Ishikawa (cell line): ENCODE data around the gene SNRPN.

Experiments
- CEBPB ChIP-seq: IDR thresholded peaks from 2 replicates; pipeline ENCODE4 v1.6.1; 2012
- CREB1 ChIP-seq: IDR thresholded peaks from 2 replicates; pipeline ENCODE4 v1.6.1; 2012; ENCODE audit warnings: low read depth
- EGR1 ChIP-seq: IDR thresholded peaks from 2 replicates; pipeline ENCODE4 v1.6.1; 2012
- EP300 ChIP-seq: IDR thresholded peaks from 2 replicates; pipeline ENCODE4 v1.6.1; 2012; ENCODE audit warnings: borderline replicate concordance
- FOXM1 ChIP-seq: IDR thresholded peaks from 2 replicates; pipeline ENCODE4 v1.6.1; 2012; ENCODE audit warnings: low read depth, borderline replicate concordance
- MAX ChIP-seq: IDR thresholded peaks from 2 replicates; pipeline ENCODE4 v1.6.1; 2012
- NFIC ChIP-seq: IDR thresholded peaks from 2 replicates; pipeline ENCODE4 v1.6.1; 2012
- RAD21 ChIP-seq: IDR thresholded peaks from 2 replicates; pipeline ENCODE4 v1.6.1; 2012; ENCODE audit warnings: low read depth
- TAF1 ChIP-seq: IDR thresholded peaks from 2 replicates; pipeline ENCODE4 v1.6.1; 2012; ENCODE audit warnings: low read depth, mild to moderate bottlenecking
- TCF12 ChIP-seq: IDR thresholded peaks from 2 replicates; pipeline ENCODE4 v1.6.1; 2012; ENCODE audit warnings: low read depth
- TEAD4 ChIP-seq: IDR thresholded peaks from 2 replicates; pipeline ENCODE4 v1.6.1; 2012
- USF1 ChIP-seq: IDR thresholded peaks from 2 replicates; pipeline ENCODE4 v1.6.1; 2012
- YY1 ChIP-seq: IDR thresholded peaks from 2 replicates; pipeline ENCODE4 v1.6.1; 2012; ENCODE audit warnings: low read depth
- ZBTB7A ChIP-seq: IDR thresholded peaks from 2 replicates; pipeline ENCODE4 v1.6.1; 2012; ENCODE audit warnings: low read depth
- TF ChIP-seq, protein P1 (sequence below): IDR thresholded peaks from 2 replicates; pipeline ENCODE4 v1.6.1; 2012; ENCODE audit warnings: low read depth, mild to moderate bottlenecking

The SNRPN gene

GRCh38 chr15:24957691-24958090 is 2.9 kb downstream of the SNRPN start:
- no peak for TF ChIP-seq CREB1
- no peak for TF ChIP-seq RAD21
- TF ChIP-seq USF1: no peak
- no peak for TF ChIP-seq CEBPB
- no peak for TF ChIP-seq YY1
- no peak for TF ChIP-seq NFIC
- TF ChIP-seq TCF12: no peak
- TF ChIP-seq TAF1: no peak
- no peak for TF ChIP-seq FOXM1
- TF ChIP-seq ZBTB7A: no peak
- no peak for TF ChIP-seq MAX
- TF ChIP-seq EGR1: no peak
- no peak for TF ChIP-seq EP300
- TF ChIP-seq, protein P1, sequence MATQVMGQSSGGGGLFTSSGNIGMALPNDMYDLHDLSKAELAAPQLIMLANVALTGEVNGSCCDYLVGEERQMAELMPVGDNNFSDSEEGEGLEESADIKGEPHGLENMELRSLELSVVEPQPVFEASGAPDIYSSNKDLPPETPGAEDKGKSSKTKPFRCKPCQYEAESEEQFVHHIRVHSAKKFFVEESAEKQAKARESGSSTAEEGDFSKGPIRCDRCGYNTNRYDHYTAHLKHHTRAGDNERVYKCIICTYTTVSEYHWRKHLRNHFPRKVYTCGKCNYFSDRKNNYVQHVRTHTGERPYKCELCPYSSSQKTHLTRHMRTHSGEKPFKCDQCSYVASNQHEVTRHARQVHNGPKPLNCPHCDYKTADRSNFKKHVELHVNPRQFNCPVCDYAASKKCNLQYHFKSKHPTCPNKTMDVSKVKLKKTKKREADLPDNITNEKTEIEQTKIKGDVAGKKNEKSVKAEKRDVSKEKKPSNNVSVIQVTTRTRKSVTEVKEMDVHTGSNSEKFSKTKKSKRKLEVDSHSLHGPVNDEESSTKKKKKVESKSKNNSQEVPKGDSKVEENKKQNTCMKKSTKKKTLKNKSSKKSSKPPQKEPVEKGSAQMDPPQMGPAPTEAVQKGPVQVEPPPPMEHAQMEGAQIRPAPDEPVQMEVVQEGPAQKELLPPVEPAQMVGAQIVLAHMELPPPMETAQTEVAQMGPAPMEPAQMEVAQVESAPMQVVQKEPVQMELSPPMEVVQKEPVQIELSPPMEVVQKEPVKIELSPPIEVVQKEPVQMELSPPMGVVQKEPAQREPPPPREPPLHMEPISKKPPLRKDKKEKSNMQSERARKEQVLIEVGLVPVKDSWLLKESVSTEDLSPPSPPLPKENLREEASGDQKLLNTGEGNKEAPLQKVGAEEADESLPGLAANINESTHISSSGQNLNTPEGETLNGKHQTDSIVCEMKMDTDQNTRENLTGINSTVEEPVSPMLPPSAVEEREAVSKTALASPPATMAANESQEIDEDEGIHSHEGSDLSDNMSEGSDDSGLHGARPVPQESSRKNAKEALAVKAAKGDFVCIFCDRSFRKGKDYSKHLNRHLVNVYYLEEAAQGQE: no peak
- no peak for TF ChIP-seq TEAD4

GRCh38 chr15:24961967-24962366 is 7.2 kb downstream of the SNRPN start:
- TF ChIP-seq EP300: no peak
- TF ChIP-seq CEBPB: no peak
- TF ChIP-seq, protein P1: no peak
- no peak for TF ChIP-seq ZBTB7A
- TF ChIP-seq TEAD4: no peak
- no peak for TF ChIP-seq TCF12
- TF ChIP-seq RAD21: no peak
- no peak for TF ChIP-seq EGR1
- TF ChIP-seq TAF1: no peak
- TF ChIP-seq CREB1: no peak
- TF ChIP-seq FOXM1: no peak

GRCh38 chr15:24962880-24963279 is 8.1 kb downstream of the SNRPN start:
- TF ChIP-seq ZBTB7A: no peak
- TF ChIP-seq TEAD4: no peak
- TF ChIP-seq NFIC: no peak
- TF ChIP-seq USF1: no peak
- TF ChIP-seq TAF1: no peak
- TF ChIP-seq YY1: no peak
- TF ChIP-seq, protein P1: no peak
- TF ChIP-seq CREB1: no peak
- TF ChIP-seq EP300: no peak
- TF ChIP-seq FOXM1: no peak
- TF ChIP-seq TCF12: no peak
- no peak for TF ChIP-seq EGR1
- TF ChIP-seq RAD21: no peak
- no peak for TF ChIP-seq MAX
- no peak for TF ChIP-seq CEBPB

GRCh38 chr15:24966364-24967103 is 11.7 kb downstream of the SNRPN start:
- TF ChIP-seq CREB1: no peak
- no peak for TF ChIP-seq FOXM1
- no peak for TF ChIP-seq TEAD4
- TF ChIP-seq TCF12: no peak
- no peak for TF ChIP-seq EGR1
- TF ChIP-seq YY1: no peak
- no peak for TF ChIP-seq RAD21
- no peak for TF ChIP-seq USF1
- TF ChIP-seq EP300: no peak
- TF ChIP-seq NFIC: no peak
- TF ChIP-seq MAX: no peak
- no peak for TF ChIP-seq CEBPB
- no peak for TF ChIP-seq ZBTB7A
- TF ChIP-seq, protein P1: no peak
- no peak for TF ChIP-seq TAF1
